C4-2B (cell line): ENCODE measurements around the gene SCFD2.

ENCODE experiments used
- ZFX ChIP-seq: fragments of 450-650 bp; IDR thresholded peaks from 2 replicates; pipeline ENCODE4 v1.6.1; 2017
- TF ChIP-seq, protein P1 (sequence below): fragments of 450-650 bp; conservative IDR thresholded peaks from 2 replicates; pipeline ENCODE4 v1.5.1; 2017; ENCODE audit warnings: mild to moderate bottlenecking

DNA sequence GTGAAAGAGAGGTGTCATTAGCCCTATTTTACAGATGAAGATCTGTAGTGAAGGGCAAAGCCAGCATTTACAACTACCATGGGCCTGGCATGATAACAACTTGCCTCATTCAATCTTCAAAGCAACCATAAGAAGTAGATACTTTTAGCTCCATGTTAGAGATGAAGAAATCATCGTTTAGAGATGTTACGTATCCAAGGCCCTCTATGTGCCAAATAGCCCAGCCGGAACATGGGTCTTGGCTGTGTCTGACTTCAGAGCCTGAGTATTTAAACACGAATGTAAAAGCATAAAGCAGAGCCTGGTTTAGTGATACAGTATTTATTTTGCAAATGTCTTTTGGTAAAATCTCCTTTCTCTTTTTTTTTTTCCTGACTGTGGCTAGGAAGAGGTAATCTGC lies 306.6 kb downstream of the SCFD2 start:
- TF ChIP-seq, protein P1, sequence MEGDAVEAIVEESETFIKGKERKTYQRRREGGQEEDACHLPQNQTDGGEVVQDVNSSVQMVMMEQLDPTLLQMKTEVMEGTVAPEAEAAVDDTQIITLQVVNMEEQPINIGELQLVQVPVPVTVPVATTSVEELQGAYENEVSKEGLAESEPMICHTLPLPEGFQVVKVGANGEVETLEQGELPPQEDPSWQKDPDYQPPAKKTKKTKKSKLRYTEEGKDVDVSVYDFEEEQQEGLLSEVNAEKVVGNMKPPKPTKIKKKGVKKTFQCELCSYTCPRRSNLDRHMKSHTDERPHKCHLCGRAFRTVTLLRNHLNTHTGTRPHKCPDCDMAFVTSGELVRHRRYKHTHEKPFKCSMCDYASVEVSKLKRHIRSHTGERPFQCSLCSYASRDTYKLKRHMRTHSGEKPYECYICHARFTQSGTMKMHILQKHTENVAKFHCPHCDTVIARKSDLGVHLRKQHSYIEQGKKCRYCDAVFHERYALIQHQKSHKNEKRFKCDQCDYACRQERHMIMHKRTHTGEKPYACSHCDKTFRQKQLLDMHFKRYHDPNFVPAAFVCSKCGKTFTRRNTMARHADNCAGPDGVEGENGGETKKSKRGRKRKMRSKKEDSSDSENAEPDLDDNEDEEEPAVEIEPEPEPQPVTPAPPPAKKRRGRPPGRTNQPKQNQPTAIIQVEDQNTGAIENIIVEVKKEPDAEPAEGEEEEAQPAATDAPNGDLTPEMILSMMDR = no peak
- TF ChIP-seq ZFX = no peak
